HG03439 (cell line): ENCODE measurements around the gene ERRFI1.
"Not testable (repeated sequence)": the region's sequence is repeated elsewhere in the genome, so short reads cannot be mapped to it uniquely, and the experiment has no call there.

Experiments used
- ATAC-seq: cut with Tn5 transposase; IDR thresholded peaks from one replicate; pipeline ENCODE4 v1.9.1; 2021; ENCODE audit warnings: mild to moderate bottlenecking, moderate library complexity; ENCODE audit not compliant: unreplicated experiment

The ERRFI1 gene, protein sequence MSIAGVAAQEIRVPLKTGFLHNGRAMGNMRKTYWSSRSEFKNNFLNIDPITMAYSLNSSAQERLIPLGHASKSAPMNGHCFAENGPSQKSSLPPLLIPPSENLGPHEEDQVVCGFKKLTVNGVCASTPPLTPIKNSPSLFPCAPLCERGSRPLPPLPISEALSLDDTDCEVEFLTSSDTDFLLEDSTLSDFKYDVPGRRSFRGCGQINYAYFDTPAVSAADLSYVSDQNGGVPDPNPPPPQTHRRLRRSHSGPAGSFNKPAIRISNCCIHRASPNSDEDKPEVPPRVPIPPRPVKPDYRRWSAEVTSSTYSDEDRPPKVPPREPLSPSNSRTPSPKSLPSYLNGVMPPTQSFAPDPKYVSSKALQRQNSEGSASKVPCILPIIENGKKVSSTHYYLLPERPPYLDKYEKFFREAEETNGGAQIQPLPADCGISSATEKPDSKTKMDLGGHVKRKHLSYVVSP

DNA sequence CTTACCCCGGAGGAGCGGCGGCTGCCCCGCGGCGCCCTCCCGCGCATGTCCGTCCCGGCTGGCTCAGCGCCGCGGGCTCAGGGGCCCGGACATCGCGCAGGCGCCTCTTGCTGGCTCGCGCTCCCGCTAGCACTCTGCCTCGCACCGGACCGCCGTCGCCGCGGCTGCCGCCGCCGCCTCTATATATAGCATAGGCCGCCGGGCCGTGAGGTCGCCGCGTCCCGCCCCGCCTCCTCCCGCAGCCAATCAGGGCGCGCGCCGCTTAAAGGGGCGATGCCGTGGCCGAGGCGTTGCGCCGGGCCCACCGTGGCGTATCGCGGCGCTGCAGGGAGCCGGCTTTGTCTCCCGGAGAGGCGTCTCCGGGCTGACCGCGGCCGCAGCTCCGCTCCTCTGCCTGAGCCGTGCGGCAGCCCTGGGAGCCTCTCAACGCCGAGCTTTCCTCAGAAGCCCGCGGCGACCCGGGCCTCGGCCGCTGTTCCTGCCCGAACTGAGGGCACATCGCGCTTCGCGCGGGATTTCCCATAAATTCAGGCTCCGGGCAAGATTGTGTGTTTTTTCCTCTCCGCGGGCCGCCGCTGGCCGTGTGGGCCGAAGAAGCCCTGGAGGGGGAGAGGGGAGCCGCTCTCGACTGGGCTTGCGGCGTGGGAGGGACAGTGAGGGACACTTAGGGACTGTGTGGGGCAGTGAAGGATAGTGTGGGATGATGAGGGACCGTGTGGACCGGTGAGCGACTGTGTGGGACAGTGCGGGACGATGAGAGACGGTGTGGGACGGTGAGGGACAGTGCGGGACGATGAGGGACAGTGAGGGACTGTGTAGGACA is at the start of gene ERRFI1:
Gene ERRFI1, minus strand, starts transcription at position 157 of the 823 bp plus-strand sequence. CDS start 10,690 bp downstream, outside the sequence.
- peak; percentile 78 for ATAC-seq

DNA sequence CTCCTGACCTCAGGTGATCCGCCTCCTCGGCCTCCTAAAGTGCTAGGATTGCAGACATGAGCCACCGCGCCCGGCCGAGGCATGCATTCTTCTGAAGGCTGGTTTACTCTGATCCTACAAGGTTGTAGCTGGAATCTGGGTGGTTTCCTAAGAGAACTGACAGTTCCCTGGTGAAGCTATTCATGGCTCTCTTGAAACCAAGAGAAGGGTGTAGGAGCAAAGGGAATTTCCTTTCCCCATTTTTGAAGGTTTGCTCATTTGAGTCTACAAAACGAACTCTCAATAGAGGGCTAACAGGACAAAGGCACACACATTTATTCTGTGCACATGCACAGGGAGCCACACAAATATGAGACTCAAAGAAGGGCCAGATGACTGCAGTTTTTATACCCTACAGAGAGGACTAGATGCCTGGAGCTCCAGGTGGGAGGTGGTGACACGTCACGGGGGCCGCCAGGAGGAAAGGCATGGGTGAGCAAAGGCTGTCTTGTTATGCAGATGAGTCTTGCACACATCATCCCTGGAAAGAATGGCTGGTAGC is 49.5 kb upstream of the ERRFI1 start:
- ATAC-seq, result no peak

GRCh38 chr1:8073112-8073855 is 47.2 kb upstream of the ERRFI1 start:
- no peak for ATAC-seq

GRCh38 chr1:8070381-8070811 is 44.3 kb upstream of the ERRFI1 start:
- ATAC-seq, result no peak

- ATAC-seq, result not testable (repeated sequence)
Measured at GRCh38 chr1:8069614-8070320, 43.7 kb upstream of the ERRFI1 start.

DNA sequence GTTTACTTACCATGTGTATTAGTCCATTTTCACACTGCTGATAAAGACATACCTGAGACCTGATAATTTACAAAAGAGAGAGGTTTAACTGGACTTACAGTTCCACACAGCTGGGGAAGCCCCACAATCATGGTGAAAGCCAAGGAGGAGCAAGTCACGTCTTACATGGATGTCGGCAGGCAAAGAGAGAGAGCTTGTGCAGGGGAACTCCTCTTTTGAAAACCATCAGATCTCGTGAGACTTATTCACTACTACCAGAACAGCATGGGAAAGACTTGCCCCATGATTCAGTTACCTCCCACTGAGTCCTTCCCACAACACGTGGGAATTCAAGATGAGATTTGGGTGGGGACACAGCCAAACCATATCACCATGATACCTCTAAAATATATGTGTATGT is 39.3 kb upstream of the ERRFI1 start:
- no peak for ATAC-seq

GRCh38 chr1:8063298-8064036 is 37.4 kb upstream of the ERRFI1 start:
- ATAC-seq, result no peak

GRCh38 chr1:8062861-8063260 is 36.8 kb upstream of the ERRFI1 start:
- ATAC-seq, result no peak

DNA sequence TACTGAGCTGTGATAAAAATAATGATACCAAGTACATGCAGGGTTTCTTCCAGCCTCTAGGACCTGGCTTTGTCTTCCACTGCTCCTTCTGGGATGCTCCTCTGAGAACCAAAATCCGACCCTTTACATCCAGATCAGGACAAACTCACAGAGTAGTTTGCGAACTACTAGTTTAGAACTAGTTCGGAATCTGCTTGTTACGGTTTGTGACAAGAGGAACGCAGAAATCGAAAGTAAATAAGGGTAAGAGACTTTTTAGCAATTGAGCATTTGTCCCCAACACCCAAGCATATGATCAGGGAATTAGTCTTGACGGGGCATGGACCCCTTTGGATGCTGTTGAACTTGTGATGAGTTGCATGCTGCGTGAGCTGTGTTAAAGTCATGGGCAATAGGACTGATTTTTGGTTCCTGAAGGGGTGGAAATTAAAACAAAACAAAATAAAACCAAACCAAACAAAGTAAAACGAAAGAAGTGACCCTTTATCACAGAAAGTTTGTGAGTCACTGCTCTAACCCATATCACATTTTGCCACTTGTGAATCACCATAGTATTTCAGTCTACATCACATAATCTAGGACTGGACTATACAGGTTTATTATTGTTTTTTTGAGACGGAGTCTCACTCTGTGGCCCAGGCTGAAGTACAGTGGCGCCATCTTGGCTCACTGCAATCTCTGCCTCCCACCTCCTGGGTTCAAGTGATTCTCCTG is 35.7 kb upstream of the ERRFI1 start:
- no peak for ATAC-seq

- ATAC-seq, result no peak
Measured at GRCh38 chr1:8061210-8061609, 35.1 kb upstream of the ERRFI1 start.

DNA sequence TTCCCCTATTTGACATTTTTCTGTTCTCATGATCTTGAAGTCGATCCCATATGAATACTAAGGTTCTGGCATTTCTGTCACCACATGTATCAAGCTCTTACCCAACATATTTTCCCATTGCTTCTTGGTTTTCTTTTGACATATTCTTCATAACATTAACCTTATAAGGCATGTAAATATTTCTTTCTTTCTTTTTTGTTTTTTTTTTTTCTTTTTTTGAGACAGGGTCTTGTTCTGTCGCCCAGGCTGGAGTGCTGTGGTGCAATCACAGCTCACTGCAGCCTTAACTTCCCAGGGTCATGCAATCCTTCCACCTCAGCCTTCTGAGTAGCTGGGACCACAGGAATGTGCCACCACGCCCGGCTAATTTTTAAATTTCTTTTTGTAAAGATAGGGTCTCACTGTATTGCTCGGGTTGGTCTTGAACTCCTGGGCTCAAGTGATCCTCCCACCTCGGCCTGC is 33.1 kb upstream of the ERRFI1 start:
- ATAC-seq, result no peak

DNA sequence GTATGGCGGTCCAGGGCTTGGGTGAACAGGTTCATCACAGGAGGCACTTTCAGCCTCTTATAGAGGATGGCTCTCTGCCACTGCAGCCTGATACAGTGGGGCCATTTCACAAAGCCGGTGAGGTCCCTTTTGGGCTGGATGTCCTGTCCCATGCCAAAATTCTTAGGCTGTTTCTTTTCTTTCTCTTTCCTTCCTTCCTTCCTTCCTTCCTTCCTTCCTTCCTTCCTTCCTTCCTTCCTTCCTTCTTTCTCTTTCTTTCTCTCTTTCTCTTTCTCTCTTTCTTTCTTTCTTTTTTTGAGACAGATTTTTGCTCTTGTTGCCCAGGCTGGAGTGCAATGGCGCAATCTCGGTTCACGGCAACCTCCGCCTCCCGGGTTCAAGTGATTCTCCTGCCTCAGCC is 31.7 kb upstream of the ERRFI1 start:
- not testable (repeated sequence) for ATAC-seq

- no peak for ATAC-seq
Measured at GRCh38 chr1:8055973-8056372, 29.9 kb upstream of the ERRFI1 start.

DNA sequence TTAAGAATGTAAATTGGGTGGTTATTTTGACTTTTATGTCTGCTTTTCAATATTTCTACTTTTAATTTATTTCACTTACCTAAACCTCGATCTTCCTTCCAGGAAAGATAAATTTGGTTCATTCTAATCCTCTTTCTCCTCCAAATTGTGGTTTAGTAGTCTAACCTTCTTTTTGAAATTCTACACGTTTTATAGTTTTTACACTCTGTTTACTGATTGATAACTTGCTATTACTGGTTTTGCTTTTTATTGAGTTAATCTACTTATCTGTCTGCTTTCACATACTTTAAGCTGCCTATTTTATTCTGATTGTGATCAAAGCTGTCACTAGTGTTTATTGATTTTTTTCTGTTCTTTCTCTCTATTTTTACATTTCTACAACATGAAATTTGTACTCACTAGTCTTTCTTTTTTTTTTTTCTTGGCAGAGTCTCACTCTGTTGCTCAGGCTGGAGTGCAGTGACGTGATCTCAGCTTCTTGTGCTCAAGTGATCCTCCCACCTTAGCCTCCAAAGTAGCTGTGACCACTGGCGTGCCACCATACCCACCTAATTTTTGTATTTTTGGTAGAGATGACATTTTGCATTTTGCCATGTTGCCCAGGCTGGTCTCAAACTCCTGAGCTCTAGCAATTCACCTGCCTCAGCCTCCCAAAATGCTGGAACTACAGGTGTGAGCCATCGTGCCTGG is 27.9 kb upstream of the ERRFI1 start:
- no peak for ATAC-seq

DNA sequence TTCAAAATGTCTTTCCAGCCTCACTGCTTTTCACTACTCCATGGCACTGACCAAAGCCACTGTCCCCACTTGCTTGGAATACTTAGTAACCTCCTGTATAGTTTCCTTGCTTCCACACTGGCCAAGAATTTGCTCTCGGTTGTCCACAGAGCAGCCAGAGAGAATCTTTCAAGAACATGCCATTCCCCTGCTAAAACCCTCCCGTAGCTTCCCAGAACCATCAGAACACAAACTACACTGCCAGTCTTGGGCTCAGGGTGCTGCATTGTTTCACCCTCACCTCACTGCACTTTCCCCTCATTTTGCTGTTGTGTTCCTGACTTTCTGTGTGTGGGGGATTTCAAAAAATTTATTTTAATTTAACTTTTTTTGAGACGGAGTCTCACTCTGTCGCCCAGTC is 25.5 kb upstream of the ERRFI1 start:
- no peak for ATAC-seq

DNA sequence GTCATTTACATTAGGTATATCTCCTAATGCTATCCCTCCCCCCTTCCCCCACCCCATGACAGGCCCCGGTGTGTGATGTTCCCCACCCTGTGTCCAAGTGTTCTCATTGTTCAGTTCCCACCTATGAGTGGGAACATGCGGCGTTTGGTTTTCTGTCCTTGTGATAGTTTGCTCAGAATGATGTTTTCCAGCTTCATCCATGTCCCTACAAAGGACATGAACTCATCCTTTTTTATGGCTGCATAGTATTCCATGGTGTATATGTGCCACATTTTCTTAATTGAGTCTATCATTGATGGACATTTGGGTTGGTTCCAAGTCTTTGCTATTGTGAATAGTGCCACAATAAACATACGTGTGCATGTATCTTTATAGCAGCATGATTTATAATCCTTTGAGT is 23.1 kb upstream of the ERRFI1 start:
- not testable (repeated sequence) for ATAC-seq

DNA sequence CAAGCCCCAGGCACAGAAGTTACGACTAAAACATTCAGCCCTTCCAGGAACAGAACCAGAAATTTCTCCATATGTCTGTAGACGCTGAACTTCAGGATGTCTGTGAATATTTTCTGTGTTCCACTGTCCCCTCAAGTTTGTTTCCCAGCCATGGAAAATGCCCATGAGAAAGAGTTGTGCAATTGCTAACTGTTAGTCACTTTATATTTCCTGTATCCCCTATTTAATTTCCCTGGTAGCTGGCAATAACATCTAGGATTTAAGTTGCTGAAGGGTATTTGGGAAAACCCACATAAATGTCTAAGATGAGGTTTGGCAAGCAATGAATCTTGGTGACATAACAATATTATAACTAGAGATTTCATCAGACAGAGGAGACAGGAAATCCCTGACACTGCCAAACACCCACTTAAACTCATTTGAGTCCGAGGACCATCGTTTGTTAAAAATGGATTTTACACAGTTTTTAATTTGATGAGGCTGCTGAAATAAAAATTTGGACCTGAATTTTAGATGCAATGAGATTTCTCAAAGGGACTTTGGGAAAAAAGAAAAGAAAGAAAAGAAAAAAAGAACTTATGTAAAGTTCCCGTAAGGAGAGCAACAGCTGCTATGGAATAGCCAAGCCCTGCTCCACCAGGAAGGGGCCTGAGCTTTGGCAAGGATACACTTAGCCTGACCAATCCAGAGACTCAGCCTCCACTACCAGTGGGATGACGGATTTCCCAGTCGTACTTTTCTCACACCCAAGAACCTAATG is 21.8 kb upstream of the ERRFI1 start:
- no peak for ATAC-seq
